Tibial artery (tissue), 4 donors: ENCODE results near the gene AGMO.

Experiments used
- DNase-seq, 2 donors: peaks; one replicate each; pipeline ENCODE4 v3.0.0-alpha.2; 2019
- H3K27ac ChIP-seq, 2 donors: fragments of 200-600 bp; sonication (generic) in 1 of 2; 1 replicate in 1 of 2; 2 replicates in 1 of 2; pipeline ENCODE4 v1.5.1; 2018 to 2019; ENCODE audit warnings: mild to moderate bottlenecking in 1 of 2
- H3K27me3 ChIP-seq, 2 donors: fragments of 200-600 bp; sonication (generic) in 1 of 2; one replicate each; pipeline versions ENCODE4 v1.5.1 to v1.6.0; 2016 to 2019
- H3K36me3 ChIP-seq, 3 donors: fragments of 200-600 bp; sonication (generic) in 2 of 3; one replicate each; pipeline ENCODE4 v1.5.1; 2016 to 2019; ENCODE audit warnings: mild to moderate bottlenecking in 2 of 3
- H3K4me1 ChIP-seq, 4 donors: fragments of 200-600 bp; sonication (generic) in 2 of 4; 1 replicate in 3 of 4; 2 replicates in 1 of 4; pipeline ENCODE4 v1.5.1; 2016 to 2019
- H3K4me3 ChIP-seq, 2 donors: fragments of 200-600 bp; sonication (generic) in 1 of 2; 1 replicate in 1 of 2; 2 replicates in 1 of 2; pipeline ENCODE4 v1.5.1; 2018 to 2019; ENCODE audit warnings: mild to moderate bottlenecking in 2 of 2
- H3K9me3 ChIP-seq, 3 donors: fragments of 200-600 bp; sonication (generic) in 1 of 3; one replicate each; pipeline ENCODE4 v1.5.1; 2016 to 2019
- CTCF ChIP-seq, 2 experiments: fragments of 200-600 bp in 1 of 2; fragments of 450-650 bp in 1 of 2; IDR thresholded peaks; one replicate each; pipeline ENCODE4 v1.5.1; 2017 to 2019; ENCODE audit warnings: antibody characterized with exemption in 2 of 2, mild to moderate bottlenecking in 1 of 2, moderate library complexity in 1 of 2
- intact Hi-C: fragments of 100-400 bp; cut with DNase I; formaldehyde crosslinking; loops from one replicate; pipeline ENCODE4 v1.15.0; 2023; ENCODE audit warnings: low total_unique reads

The AGMO gene

GRCh38 chr7:15580604-15581351 lies 19.0 kb upstream of the AGMO start:
- no peak overlapping the region for H3K27ac ChIP-seq
- DNase-seq, result no peak
- TF ChIP-seq CTCF (IDR thresholded peaks at IDR 0.05), result no peak

GRCh38 chr7:15577600-15577999 lies 15.8 kb upstream of the AGMO start:
- no peak overlapping the region for H3K27ac ChIP-seq
- no peaks in the 10 kb centered on the region for H3K9me3 ChIP-seq
- intact Hi-C loops, result no loop called here
- DNase-seq, result no peak
- H3K27me3 ChIP-seq, result no peaks in the 10 kb centered on the region
- no peak for TF ChIP-seq CTCF (IDR thresholded peaks at IDR 0.05)
- no peaks in the 10 kb centered on the region for H3K4me1 ChIP-seq
- H3K4me3 ChIP-seq, result no peak overlapping the region
- no peaks in the 10 kb centered on the region for H3K36me3 ChIP-seq

More at GRCh38 chr7:15580604-15581351, 19.0 kb upstream of the AGMO start:
- no peaks in the 10 kb centered on the region for H3K4me1 ChIP-seq
- peaks cover 0 to 7% (median 0%) of the 10 kb centered on the region in 3 donors for H3K9me3 ChIP-seq
- no peaks in the 10 kb centered on the region for H3K27me3 ChIP-seq
- H3K4me3 ChIP-seq, result no peak overlapping the region
- H3K36me3 ChIP-seq, result no peaks in the 10 kb centered on the region
- intact Hi-C loops, result no loop called here

GRCh38 chr7:15571301-15571878 lies 9.6 kb upstream of the AGMO start:
- Histone ChIP-seq H3K27me3 (no peaks in the 10 kb centered on the region), H3K9me3 (no peaks in the 10 kb centered on the region), H3K4me1 (no peaks in the 10 kb centered on the region), H3K4me3 (no peak overlapping the region), H3K27ac (no peak overlapping the region), H3K36me3 (no peaks in the 10 kb centered on the region)
- intact Hi-C loops, result no loop called here
- TF ChIP-seq CTCF (IDR thresholded peaks at IDR 0.05), result no peak
- no peak for DNase-seq

GRCh38 chr7:15567652-15568051 lies 5.8 kb upstream of the AGMO start:
- DNase-seq, result no peak
- H3K4me1 ChIP-seq, result no peaks in the 10 kb centered on the region
- H3K9me3 ChIP-seq, result no peaks in the 10 kb centered on the region
- intact Hi-C loops, result no loop called here
- H3K4me3 ChIP-seq, result no peak overlapping the region
- no peaks in the 10 kb centered on the region for H3K36me3 ChIP-seq
- no peak for TF ChIP-seq CTCF (IDR thresholded peaks at IDR 0.05)
- no peaks in the 10 kb centered on the region for H3K27me3 ChIP-seq
- H3K27ac ChIP-seq, result no peak overlapping the region

- Histone ChIP-seq H3K4me1 (no peaks in the 10 kb centered on the region), H3K4me3 (no peak overlapping the region), H3K9me3 (no peaks in the 10 kb centered on the region), H3K27me3 (no peaks in the 10 kb centered on the region), H3K27ac (no peak overlapping the region), H3K36me3 (no peaks in the 10 kb centered on the region)
- DNase-seq, result no peak
- intact Hi-C loops, result no loop called here
- no peak for TF ChIP-seq CTCF (IDR thresholded peaks at IDR 0.05)
These were observed 5.2 kb upstream of the AGMO start for GRCh38 chr7:15567036-15567435.
